ENCODE data around the gene TTC23.
A peak's percentile ranks its signal among the peaks of the same experiment; 100 is the strongest.

The TTC23 gene

GRCh38 chr15:99125061-99125891 lies 124.1 kb downstream of the TTC23 start:
- no peaks in the 10 kb centered on the region for H3K27me3 ChIP-seq (replicated peaks)
- no peak for DNase-seq
- no peak for TF ChIP-seq CTCF (IDR thresholded peaks at IDR 0.05; ENCODE audit: low read depth, low read length, missing control alignments)
- in situ Hi-C loops (cut with HindIII; ENCODE audit: low pct_ligation_motif_present, low sequenced_read_pairs) = no loop called here
- no peak overlapping the region for H3K4me3 ChIP-seq (ENCODE audit: low read depth, low read length)
- no peaks in the 10 kb centered on the region for H3K36me3 ChIP-seq (replicated peaks)
- H3K27ac ChIP-seq = no peak overlapping the region

GRCh38 chr15:99124641-99125040 lies 124.7 kb downstream of the TTC23 start:
- H3K27me3 ChIP-seq (replicated peaks) = no peaks in the 10 kb centered on the region
- no peak for TF ChIP-seq CTCF (IDR thresholded peaks at IDR 0.05; ENCODE audit: low read depth, low read length, missing control alignments)
- no peak overlapping the region for H3K27ac ChIP-seq
- H3K36me3 ChIP-seq (replicated peaks) = no peaks in the 10 kb centered on the region
- no peak overlapping the region for H3K4me3 ChIP-seq (ENCODE audit: low read depth, low read length)
- no peak for DNase-seq
- in situ Hi-C loops (cut with HindIII; ENCODE audit: low pct_ligation_motif_present, low sequenced_read_pairs) = loop anchor here (25.0 kb wide), 1 partner anchor 88 kb away; no protein-coding TSS in a partner anchor

GRCh38 chr15:99123713-99124451 lies 125.5 kb downstream of the TTC23 start:
- H3K27ac ChIP-seq = peak overlapping the region; percentile 71
- TF ChIP-seq CTCF (IDR thresholded peaks at IDR 0.05; ENCODE audit: low read depth, low read length, missing control alignments) = no peak
- H3K27me3 ChIP-seq (replicated peaks) = no peaks in the 10 kb centered on the region
- H3K36me3 ChIP-seq (replicated peaks) = no peaks in the 10 kb centered on the region
- DNase-seq = peak; percentile 85
- in situ Hi-C loops (cut with HindIII; ENCODE audit: low pct_ligation_motif_present, low sequenced_read_pairs) = loop anchor here (25.0 kb wide), 1 partner anchor 88 kb away; no protein-coding TSS in a partner anchor
- H3K4me3 ChIP-seq (ENCODE audit: low read depth, low read length) = peak overlapping the region; percentile 35

GRCh38 chr15:99122831-99123712 lies 126.3 kb downstream of the TTC23 start:
- Histone ChIP-seq H3K27ac (peak overlapping the region; percentile 71), H3K27me3 (replicated peaks) (no peaks in the 10 kb centered on the region), H3K36me3 (replicated peaks) (no peaks in the 10 kb centered on the region), H3K4me3 (ENCODE audit: low read depth, low read length) (peak overlapping the region; percentile 35)
- DNase-seq = no peak
- in situ Hi-C loops (cut with HindIII; ENCODE audit: low pct_ligation_motif_present, low sequenced_read_pairs) = loop anchor here (25.0 kb wide), 1 partner anchor 89 kb away; no protein-coding TSS in a partner anchor
- TF ChIP-seq CTCF (IDR thresholded peaks at IDR 0.05; ENCODE audit: low read depth, low read length, missing control alignments) = no peak

GRCh38 chr15:99121691-99122410 lies 127.5 kb downstream of the TTC23 start:
- no peak for DNase-seq
- in situ Hi-C loops (cut with HindIII; ENCODE audit: low pct_ligation_motif_present, low sequenced_read_pairs) = loop anchor here (25.0 kb wide), 1 partner anchor 90 kb away; no protein-coding TSS in a partner anchor

More at GRCh38 chr15:99121691-99122410, 127.5 kb downstream of the TTC23 start:
- Histone ChIP-seq H3K27ac (no peak overlapping the region), H3K36me3 (replicated peaks) (no peaks in the 10 kb centered on the region), H3K4me3 (ENCODE audit: low read depth, low read length) (no peak overlapping the region), H3K27me3 (replicated peaks) (no peaks in the 10 kb centered on the region)
- no peak for TF ChIP-seq CTCF (IDR thresholded peaks at IDR 0.05; ENCODE audit: low read depth, low read length, missing control alignments)

Data from brain microvascular endothelial cell (primary cell).